C4-2B (cell line): ENCODE data around the gene RHBDL1.

Experiments used
- CTCF ChIP-seq: fragments of 450-650 bp; conservative IDR thresholded peaks from 2 replicates; pipeline ENCODE4 v1.5.1; 2017; ENCODE audit warnings: mild to moderate bottlenecking
- ZFX ChIP-seq: fragments of 450-650 bp; IDR thresholded peaks from 2 replicates; pipeline ENCODE4 v1.6.1; 2017

- TF ChIP-seq CTCF (peak; percentile 92), ZFX (no peak)
These were observed 36.3 kb downstream of the RHBDL1 start for GRCh38 chr16:711548-712320.
